ENCODE data around the gene SH2D7. TPM values are rescaled to one million over a fixed set of nuclear protein-coding genes. Genes with fewer than 3 reads are reported as not detected.

The SH2D7 gene
- total RNA-seq, 4 donors from 2014 or later = not detected

- Histone ChIP-seq H3K4me3 (no peak overlapping the region), H3K27me3 (no peaks in the 10 kb centered on the region), H3K9me3 (no peaks in the 10 kb centered on the region), H3K36me3 (peaks cover 7% of the 10 kb centered on the region), H3K27ac (peak overlapping the region; percentile 12), H3K4me1 (peaks cover 84% of the 10 kb centered on the region)
- WGBS = 78% methylated on average over 3 of the region's 3 CpGs
- no peak for TF ChIP-seq CTCF (IDR thresholded peaks at IDR 0.05)
- DNase-seq (ENCODE audit: low spot score in 2 of 2) = no peak
Measured at GRCh38 chr15:78051596-78051995, 40.8 kb upstream of the SH2D7 start.

- H3K4me3 ChIP-seq = no peak overlapping the region
- peaks cover 84% of the 10 kb centered on the region for H3K4me1 ChIP-seq
- no peaks in the 10 kb centered on the region for H3K27me3 ChIP-seq
- H3K36me3 ChIP-seq = peaks cover 7% of the 10 kb centered on the region
- TF ChIP-seq EP300 (IDR thresholded peaks at IDR 0.05) (no peak), CTCF (IDR thresholded peaks at IDR 0.05) (no peak), POLR2A (IDR thresholded peaks at IDR 0.05) (no peak), POLR2AphosphoS5 (IDR thresholded peaks at IDR 0.05) (no peak)
- DNase-seq (ENCODE audit: low spot score in 2 of 2) = no peak
- H3K27ac ChIP-seq = no peak overlapping the region
- no peaks in the 10 kb centered on the region for H3K9me3 ChIP-seq
Measured at GRCh38 chr15:78052001-78052401, 40.4 kb upstream of the SH2D7 start.

- 83% methylated on average over 5 of the region's 5 CpGs for WGBS
- Histone ChIP-seq H3K4me1 (peaks cover 84% of the 10 kb centered on the region), H3K4me3 (no peak overlapping the region), H3K36me3 (peaks cover 7% of the 10 kb centered on the region), H3K27ac (no peak overlapping the region), H3K27me3 (no peaks in the 10 kb centered on the region), H3K9me3 (no peaks in the 10 kb centered on the region)
- TF ChIP-seq EP300 (IDR thresholded peaks at IDR 0.05) (no peak), POLR2A (IDR thresholded peaks at IDR 0.05) (no peak), CTCF (IDR thresholded peaks at IDR 0.05) (no peak), POLR2AphosphoS5 (IDR thresholded peaks at IDR 0.05) (no peak)
- no peak for DNase-seq (ENCODE audit: low spot score in 2 of 2)
Measured at GRCh38 chr15:78052545-78052944, 39.8 kb upstream of the SH2D7 start.

GRCh38 chr15:78054518-78054917, 37.8 kb upstream of the SH2D7 start:
- peaks cover 84% of the 10 kb centered on the region for H3K4me1 ChIP-seq
- H3K27me3 ChIP-seq = no peaks in the 10 kb centered on the region
- no peak overlapping the region for H3K4me3 ChIP-seq
- H3K9me3 ChIP-seq = no peaks in the 10 kb centered on the region
- H3K27ac ChIP-seq = no peak overlapping the region
- peaks cover 7% of the 10 kb centered on the region for H3K36me3 ChIP-seq
- TF ChIP-seq CTCF (IDR thresholded peaks at IDR 0.05) = no peak
- DNase-seq (ENCODE audit: low spot score in 2 of 2) = no peak
- WGBS = 72% methylated on average over 2 of the region's 2 CpGs

GRCh38 chr15:78054966-78055365, 37.4 kb upstream of the SH2D7 start:
- no peak overlapping the region for H3K27ac ChIP-seq
- WGBS = 26% methylated on average over 1 of the region's 1 CpG
- no peaks in the 10 kb centered on the region for H3K9me3 ChIP-seq
- no peak for DNase-seq (ENCODE audit: low spot score in 2 of 2)
- H3K4me1 ChIP-seq = peaks cover 84% of the 10 kb centered on the region
- H3K4me3 ChIP-seq = no peak overlapping the region
- H3K27me3 ChIP-seq = no peaks in the 10 kb centered on the region
- no peak for TF ChIP-seq CTCF (IDR thresholded peaks at IDR 0.05)
- no peak for TF ChIP-seq EP300 (IDR thresholded peaks at IDR 0.05)
- TF ChIP-seq POLR2A (IDR thresholded peaks at IDR 0.05) = no peak
- no peak for TF ChIP-seq POLR2AphosphoS5 (IDR thresholded peaks at IDR 0.05)
- peaks cover 7% of the 10 kb centered on the region for H3K36me3 ChIP-seq
